Endothelial cell of umbilical vein (primary cell): Measurements from ENCODE around the gene GRAMD1B. TPM values are rescaled to one million over a fixed set of nuclear protein-coding genes. Genes with fewer than 3 reads are reported as not detected.

Experiments
- BruUV-seq: library from RNA; stranded (reverse); fragments of 400-500 nt; replicated peaks from 2 replicates; lab custom pipeline; 2021; lab: Mats Ljungman, UMichigan
- CTCF ChIA-PET: fragments of 300-600, 350-600 bp; sonication (Branson Sonifier 250); formaldehyde crosslinking; loops from one replicate; lab custom pipeline; 2021; ENCODE audit warnings: antibody characterized with exemption, inconsistent platforms; lab: Charles Lee
- POLR2A ChIA-PET: fragments of 300-600, 350-600 bp; sonication (Branson Sonifier 250); formaldehyde crosslinking; loops from one replicate; lab custom pipeline; 2021; ENCODE audit warnings: antibody characterized with exemption, inconsistent platforms; lab: Charles Lee
- DNase-seq: peaks from one replicate; pipeline ENCODE4 v3.0.0-alpha.2; 2011; ENCODE audit warnings: low read depth, low spot score
- FAIRE-seq: peaks from 2 replicates; lab custom pipeline; 2011; peaks lifted over from hg19 to GRCh38; lab: Jason Lieb, UNC
- H2AFZ ChIP-seq: 2 replicates; pipeline ENCODE4 v1.6.0; 2012; ENCODE audit warnings: low read depth, low read length, control low read depth, inconsistent platforms
- H3K27ac ChIP-seq: 2 replicates; pipeline ENCODE4 v1.5.1; 2011; ENCODE audit warnings: low read depth, mild to moderate bottlenecking, control low read depth, low read length, moderate library complexity; ENCODE audit not compliant: insufficient read depth
- H3K27me3 ChIP-seq, 2 experiments: 2 replicates each; pipeline versions ENCODE4 v1.6.0 to v1.6.1; 2011; ENCODE audit warnings: low read length in 2 of 2, mixed read lengths in 1 of 2; ENCODE audit not compliant: control insufficient read depth in 2 of 2, insufficient read depth in 2 of 2
- H3K36me3 ChIP-seq, 2 experiments: 2 replicates in 1 of 2; 3 replicates in 1 of 2; pipeline ENCODE4 v1.5.1; 2011; ENCODE audit warnings: low read length in 2 of 2, mild to moderate bottlenecking in 1 of 2, moderate library complexity in 1 of 2; ENCODE audit not compliant: control insufficient read depth in 2 of 2, insufficient read depth in 2 of 2; ENCODE audit errors: extremely low read depth in 1 of 2
- H3K4me1 ChIP-seq: 3 replicates; pipeline ENCODE4 v1.5.1; 2011; ENCODE audit warnings: mild to moderate bottlenecking, low read length; ENCODE audit not compliant: control insufficient read depth, insufficient read depth; ENCODE audit errors: extremely low read depth
- H3K4me2 ChIP-seq: 2 replicates; pipeline ENCODE4 v1.6.1; 2011; ENCODE audit warnings: low read length, control low read depth, mixed read lengths; ENCODE audit not compliant: insufficient read depth
- H3K4me3 ChIP-seq, 3 experiments: fragments of 200-600 bp in 1 of 3; sonication (generic), shearing (Covaris generic) in 1 of 3; replicated peaks in 1 of 3; 2 replicates each; pipeline ENCODE4 v1.5.1; 2011 to 2016; ENCODE audit warnings: control low read depth in 3 of 3, low read length in 3 of 3, mild to moderate bottlenecking in 2 of 3, inconsistent platforms in 1 of 3, low read depth in 1 of 3, moderate library complexity in 1 of 3; ENCODE audit not compliant: insufficient read depth in 1 of 3
- H3K79me2 ChIP-seq: 2 replicates; pipeline ENCODE4 v1.6.0; 2012; ENCODE audit warnings: low read length, inconsistent platforms; ENCODE audit not compliant: control insufficient read depth, insufficient read depth
- H3K9ac ChIP-seq: replicated peaks from 2 replicates; pipeline ENCODE3; 2011; ENCODE audit warnings: low read length, control low read depth; ENCODE audit not compliant: insufficient read depth; ENCODE audit errors: extremely low read depth
- H3K9me1 ChIP-seq: replicated peaks from 3 replicates; pipeline ENCODE4 v1.6.0; 2011; ENCODE audit warnings: mild to moderate bottlenecking, low read length; ENCODE audit not compliant: control insufficient read depth, insufficient read depth; ENCODE audit errors: extremely low read depth
- H3K9me3 ChIP-seq: replicated peaks from 2 replicates; pipeline ENCODE4 v1.5.1; 2012; ENCODE audit warnings: low read length, inconsistent platforms; ENCODE audit not compliant: control insufficient read depth, insufficient read depth
- H4K20me1 ChIP-seq: replicated peaks from 2 replicates; pipeline ENCODE3; 2011; ENCODE audit warnings: mild to moderate bottlenecking, low read length; ENCODE audit not compliant: control insufficient read depth, insufficient read depth; ENCODE audit errors: extremely low read depth
- EZH2 ChIP-seq: IDR thresholded peaks from 2 replicates; pipeline ENCODE4 v1.6.1; 2012; ENCODE audit warnings: borderline replicate concordance, low read depth, mild to moderate bottlenecking, moderate library complexity, low read length, inconsistent platforms; ENCODE audit not compliant: severe bottlenecking
- JUN ChIP-seq: IDR thresholded peaks from 2 replicates; pipeline ENCODE4 v1.6.1; 2011; ENCODE audit warnings: borderline replicate concordance, low read depth; ENCODE audit not compliant: insufficient read length, insufficient read depth
- POLR2A ChIP-seq: IDR thresholded peaks from 2 replicates; pipeline ENCODE4 v1.6.1; 2012; ENCODE audit warnings: low read depth, mild to moderate bottlenecking, control low read depth, low read length
- POLR2AphosphoS5 ChIP-seq: IDR thresholded peaks from 2 replicates; pipeline ENCODE4 v1.6.1; 2012; ENCODE audit warnings: low read depth, mild to moderate bottlenecking, control low read depth, low read length, moderate library complexity; ENCODE audit not compliant: insufficient read depth
- dilution Hi-C: fragments of 300-500 bp; cut with MboI; formaldehyde crosslinking; loops from one replicate; pipeline ENCODE4 v1.15.0; 2019; ENCODE audit warnings: low sequenced_read_pairs; ENCODE audit not compliant: extremely low pct_ligation_motif_present
- intact Hi-C: fragments of 100-400 bp; cut with micrococcal nuclease; formaldehyde crosslinking; loops from one replicate; pipeline ENCODE4 v1.10.0; 2022
- polyA plus RNA-seq, 4 experiments: library from polyadenylated mRNA; depleted of rRNA in 3 of 4; stranded (reverse) in 3 of 4; unstranded in 1 of 4; fragments of >200 nt; gene quantifications; 2 replicates each; pipeline versions ENCODE4 v1.2.1 to v1.2.3, GENCODE V29; 2011 to 2012; ENCODE audit warnings: missing spikeins in 1 of 4
- total RNA-seq: library from RNA; stranded (reverse); gene quantifications from 2 replicates; pipeline ENCODE4 v1.2.3, GENCODE V29; 2021
- TF ChIP-seq, protein P1 (sequence below), 2 donors: IDR thresholded peaks; 1 replicate in 1 of 2; 2 replicates in 1 of 2; pipeline ENCODE4 v1.5.1; 2011; ENCODE audit warnings: low read length in 2 of 2, mild to moderate bottlenecking in 2 of 2, moderate library complexity in 2 of 2, control low read depth in 1 of 2, inconsistent platforms in 1 of 2, low read depth in 1 of 2; ENCODE audit not compliant: insufficient read depth in 1 of 2; ENCODE audit errors: extremely low read depth in 1 of 2

The GRAMD1B gene
- total and polyA plus RNA-seq, 2 donors (not counting 3 experiments of a cell fraction or from before 2014, with no cell fraction given), result 5.1 to 11.1 TPM

- no peaks in the 10 kb centered on the region for H3K9me3 ChIP-seq
- H3K79me2 ChIP-seq, result no peaks in the 10 kb centered on the region
- no peak overlapping the region for H2AFZ ChIP-seq
- H3K27ac ChIP-seq, result no peak overlapping the region
- ChIA-PET POLR2A (no interaction called here), CTCF (interaction anchor here (0.5 to 1.5 kb wide), 5 partner anchors 15 to 46 kb away, joined by 3 to 4 read pairs (median 3); no protein-coding TSS in a partner anchor)
- DNase-seq (no peak), FAIRE-seq (no peak)
- H3K9ac ChIP-seq, result no peak overlapping the region
- BruUV-seq, result no TSS peak
- no peak overlapping the region for H3K4me3 ChIP-seq
- peaks cover 0 to 9% of the 10 kb centered on the region in 2 experiments for H3K27me3 ChIP-seq
- H3K9me1 ChIP-seq, result no peaks in the 10 kb centered on the region
- no peaks in the 10 kb centered on the region for H4K20me1 ChIP-seq
- H3K4me1 ChIP-seq, result no peaks in the 10 kb centered on the region
- no peak overlapping the region for H3K4me2 ChIP-seq
- TF ChIP-seq JUN (no peak), POLR2A (no peak), POLR2AphosphoS5 (no peak), EZH2 (no peak)
- TF ChIP-seq, protein P1, sequence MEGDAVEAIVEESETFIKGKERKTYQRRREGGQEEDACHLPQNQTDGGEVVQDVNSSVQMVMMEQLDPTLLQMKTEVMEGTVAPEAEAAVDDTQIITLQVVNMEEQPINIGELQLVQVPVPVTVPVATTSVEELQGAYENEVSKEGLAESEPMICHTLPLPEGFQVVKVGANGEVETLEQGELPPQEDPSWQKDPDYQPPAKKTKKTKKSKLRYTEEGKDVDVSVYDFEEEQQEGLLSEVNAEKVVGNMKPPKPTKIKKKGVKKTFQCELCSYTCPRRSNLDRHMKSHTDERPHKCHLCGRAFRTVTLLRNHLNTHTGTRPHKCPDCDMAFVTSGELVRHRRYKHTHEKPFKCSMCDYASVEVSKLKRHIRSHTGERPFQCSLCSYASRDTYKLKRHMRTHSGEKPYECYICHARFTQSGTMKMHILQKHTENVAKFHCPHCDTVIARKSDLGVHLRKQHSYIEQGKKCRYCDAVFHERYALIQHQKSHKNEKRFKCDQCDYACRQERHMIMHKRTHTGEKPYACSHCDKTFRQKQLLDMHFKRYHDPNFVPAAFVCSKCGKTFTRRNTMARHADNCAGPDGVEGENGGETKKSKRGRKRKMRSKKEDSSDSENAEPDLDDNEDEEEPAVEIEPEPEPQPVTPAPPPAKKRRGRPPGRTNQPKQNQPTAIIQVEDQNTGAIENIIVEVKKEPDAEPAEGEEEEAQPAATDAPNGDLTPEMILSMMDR (IDR thresholded peaks at IDR 0.05; ENCODE audit: extremely low read depth in 1 of 2, insufficient read depth in 1 of 2, low read depth in 1 of 2, low read length in 2 of 2), result no peak
- dilution Hi-C loops (no loop called here), intact Hi-C loops (loop anchor here (5.0 kb wide), 1 partner anchor 256 kb away; no protein-coding TSS in a partner anchor)
- H3K36me3 ChIP-seq, result no peaks in the 10 kb centered on the region
These were observed 128.7 kb downstream of the GRAMD1B start for GRCh38 chr11:123558536-123559315.
